ENCODE measurements around the gene SEMA5B.

Gene SEMA5B

DNA sequence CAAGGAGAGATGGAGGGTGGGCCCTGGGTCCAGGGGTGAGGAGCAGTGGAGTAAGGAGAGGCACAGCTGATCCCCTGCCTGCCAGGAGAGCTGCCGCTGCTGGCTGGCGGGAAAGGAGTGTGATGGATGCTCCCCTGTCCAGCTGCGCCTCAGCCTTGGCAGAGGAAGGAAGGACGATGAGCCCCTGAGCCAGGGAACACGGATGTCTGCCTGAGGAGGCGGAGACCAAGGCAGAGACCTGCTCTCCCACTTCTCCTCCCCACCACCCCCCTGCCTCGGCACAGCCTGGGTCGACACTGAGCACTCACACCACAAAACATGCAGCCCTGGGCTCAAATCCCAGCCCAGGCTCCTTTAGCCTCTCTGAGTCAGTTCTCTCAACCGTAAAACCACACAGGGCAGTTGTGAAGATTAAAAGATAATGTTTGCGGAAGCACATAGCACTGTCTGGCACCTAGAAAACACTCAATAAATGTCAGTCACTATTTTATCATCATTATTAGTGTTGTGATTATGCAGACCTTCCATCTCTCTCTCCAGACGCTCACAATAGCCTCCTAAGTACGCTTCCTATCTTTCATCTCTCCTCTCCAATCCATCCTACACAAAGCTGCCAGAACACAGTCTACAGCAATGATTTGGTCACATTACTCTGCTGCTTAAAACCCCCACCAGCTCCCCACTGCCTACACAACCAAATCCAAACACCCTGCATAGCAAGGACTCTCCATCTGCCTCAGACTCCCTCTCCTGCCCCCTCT, 52.2 kb downstream of the SEMA5B start:
- no peak for DNase-seq (ENCODE audit: low read depth in 2 of 2)

DNA sequence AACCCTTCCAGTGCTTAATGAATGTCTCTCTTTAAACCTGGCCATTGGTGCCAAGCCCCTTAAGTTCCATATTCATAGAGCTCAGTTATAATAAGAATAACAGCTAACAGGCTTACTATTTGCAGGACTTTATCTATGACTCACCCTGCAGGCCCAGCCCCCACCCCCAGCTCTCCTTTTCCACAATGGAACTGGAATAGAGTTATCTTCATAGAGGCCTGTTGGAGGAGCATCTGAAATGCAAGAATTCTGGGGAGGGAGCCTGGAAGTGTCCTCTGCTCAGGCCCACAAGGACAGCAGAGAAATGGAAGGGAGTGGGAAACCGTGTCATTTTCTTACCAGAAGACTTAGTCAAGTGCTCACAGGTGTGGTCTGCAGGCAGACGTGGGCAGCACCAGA, 52.8 kb downstream of the SEMA5B start:
- no peak for DNase-seq (ENCODE audit: low read depth in 2 of 2)

DNA sequence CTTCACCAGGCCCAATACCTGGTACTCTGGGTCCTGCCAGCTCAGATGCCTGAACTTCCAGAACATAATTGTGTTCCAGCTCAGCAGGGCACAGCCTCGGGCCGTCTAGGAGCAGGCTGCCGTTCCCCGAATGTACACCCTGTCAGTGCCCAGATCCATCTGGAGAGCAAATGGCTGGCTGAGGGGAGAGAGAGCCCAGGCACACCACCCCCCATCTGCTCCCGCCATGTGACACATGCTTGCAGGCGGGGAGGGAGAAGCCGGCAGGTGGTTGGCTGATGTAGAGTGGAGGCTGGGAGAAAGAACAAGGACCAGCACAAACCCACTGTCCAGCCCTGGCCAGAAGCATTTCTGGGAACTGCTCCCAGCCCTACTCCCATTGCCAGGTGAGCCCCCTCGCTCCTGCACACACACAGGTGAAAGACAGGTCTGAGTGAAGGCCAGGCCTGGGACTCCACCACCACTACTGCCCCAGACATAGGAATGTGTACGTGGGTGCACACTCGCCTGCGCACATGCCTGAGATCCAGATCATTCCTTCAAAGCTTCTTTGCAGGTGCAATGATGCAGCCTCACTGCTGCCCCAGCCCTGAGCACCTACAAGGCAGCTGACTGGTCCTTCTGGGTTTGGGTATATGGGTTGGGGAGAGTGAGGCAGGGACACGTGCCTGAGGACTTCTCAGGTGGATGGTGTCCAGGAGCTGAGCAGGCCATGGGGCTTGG, 53.5 kb downstream of the SEMA5B start:
- no peak for DNase-seq (ENCODE audit: low read depth in 2 of 2)

DNA sequence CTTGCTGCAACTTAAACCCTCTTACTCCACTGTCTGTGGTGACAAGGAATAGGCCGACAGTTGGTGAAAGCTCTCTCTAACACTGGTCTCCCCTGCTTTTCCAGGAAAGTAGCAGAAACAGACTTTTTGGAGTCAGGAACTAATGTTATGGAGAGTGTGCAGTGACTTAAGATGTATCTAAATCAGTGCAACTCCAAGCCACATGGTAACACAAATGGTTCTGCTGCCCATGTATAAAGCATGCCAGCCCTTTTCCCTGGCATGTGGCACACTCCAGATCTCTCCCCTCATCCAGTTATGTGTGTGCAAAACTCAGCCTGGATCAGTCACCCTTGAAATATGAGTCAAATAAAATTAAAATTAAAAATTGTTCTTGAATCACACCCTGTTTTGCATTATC, 55.4 kb downstream of the SEMA5B start:
- DNase-seq (ENCODE audit: low read depth in 2 of 2): no peak

DNA sequence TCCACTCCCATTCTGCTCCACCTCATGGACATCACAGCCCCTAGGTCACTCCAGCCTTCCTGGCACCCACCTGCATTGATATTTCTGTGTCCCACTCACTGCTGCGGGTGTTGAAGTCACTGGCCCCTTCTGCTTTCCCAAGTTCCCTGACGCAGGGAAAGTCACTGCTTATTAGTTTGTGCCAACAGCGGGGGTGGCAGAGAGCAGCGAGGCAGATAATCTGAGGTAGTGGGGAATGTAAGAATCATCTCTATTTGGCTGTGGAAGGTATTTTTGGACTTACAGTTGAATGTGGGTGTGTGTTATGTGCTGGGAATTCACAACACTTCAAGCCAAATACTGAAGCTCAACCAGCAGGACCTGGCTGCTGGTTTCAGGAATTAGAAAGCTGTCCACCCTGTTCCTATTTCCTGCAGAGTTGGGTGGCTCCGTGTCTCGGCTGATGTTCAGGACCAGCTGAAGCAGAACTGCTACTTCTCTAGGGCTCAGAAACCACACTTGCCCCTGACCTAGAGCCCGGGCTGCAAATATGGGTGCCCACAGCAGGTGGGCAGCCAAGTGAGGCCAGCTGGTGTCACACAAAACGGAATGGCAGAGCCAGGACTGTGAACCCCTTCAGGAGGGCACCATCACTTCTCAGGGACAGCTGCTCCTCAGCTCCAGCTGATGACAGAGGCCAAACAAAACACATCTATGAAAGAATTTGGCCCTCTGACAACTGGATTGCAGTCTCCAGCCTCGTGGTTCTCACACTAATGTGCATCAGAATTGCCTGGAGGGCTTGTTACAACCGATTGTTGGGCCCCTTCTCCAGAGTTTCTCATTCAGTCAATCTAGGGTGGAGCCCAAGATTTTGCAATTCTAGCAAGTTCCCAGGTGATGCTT, 57.7 kb downstream of the SEMA5B start:
- DNase-seq (ENCODE audit: low read depth in 2 of 2): no peak

DNA sequence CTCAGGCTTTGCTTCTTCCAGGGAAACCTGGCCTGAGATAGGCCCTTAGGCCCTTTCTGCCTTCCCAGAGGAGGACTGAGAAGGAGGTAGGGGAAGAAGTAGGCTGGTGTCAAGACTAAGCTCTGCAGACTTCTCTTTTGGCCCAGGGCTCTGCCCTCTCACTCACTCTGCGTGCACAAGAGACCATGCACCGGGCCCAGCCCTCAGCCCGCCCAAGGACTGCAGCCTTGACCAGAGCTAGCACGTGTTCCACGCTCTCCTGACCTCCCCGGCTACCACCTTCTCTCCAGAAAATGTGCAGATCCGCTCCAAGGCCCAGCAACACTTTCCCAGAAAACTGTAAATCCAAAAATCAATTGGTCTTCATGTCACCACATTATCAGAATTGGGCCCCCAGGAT, 59.8 kb downstream of the SEMA5B start:
- DNase-seq (ENCODE audit: low read depth in 2 of 2): no peak

DNA sequence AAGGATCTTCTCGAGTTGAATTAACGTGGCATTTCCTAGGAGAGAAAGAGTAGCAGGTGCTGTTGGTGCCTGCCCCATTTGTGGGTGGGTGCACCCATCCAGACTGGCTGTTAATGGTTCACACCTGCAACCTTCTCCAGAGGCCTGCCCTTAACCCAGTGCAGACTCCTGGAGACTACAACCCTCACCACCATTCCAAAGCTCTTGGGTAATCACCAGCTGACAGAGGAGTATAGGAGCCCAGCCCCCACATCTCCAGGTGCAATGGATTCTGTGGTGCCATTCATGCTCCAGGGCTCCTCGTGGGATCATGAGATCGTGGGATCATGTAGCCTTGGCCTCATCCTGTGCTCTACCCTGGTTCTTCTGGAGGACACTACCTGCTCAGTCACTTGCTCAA, 60.2 kb downstream of the SEMA5B start:
- DNase-seq (ENCODE audit: low read depth in 2 of 2): no peak

DNA sequence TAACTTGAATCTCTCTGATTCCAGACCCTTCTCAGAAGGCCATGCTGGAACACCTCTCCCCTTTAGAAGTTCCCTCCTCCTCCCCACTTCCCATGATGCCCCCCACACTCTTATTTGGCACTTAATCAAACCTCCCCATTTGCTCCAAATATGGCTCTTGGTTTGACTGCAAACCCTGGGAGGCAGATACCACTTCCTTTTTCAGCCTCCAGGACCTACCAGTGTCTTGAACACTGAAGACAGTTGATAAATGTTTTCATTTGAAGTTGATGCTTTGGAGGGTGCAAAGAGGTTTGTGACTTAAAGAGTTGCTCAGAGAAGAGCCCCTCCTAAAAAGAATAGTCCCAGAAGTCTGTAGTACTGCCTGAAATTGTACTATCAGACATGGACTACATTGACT, 61.5 kb downstream of the SEMA5B start:
- DNase-seq (ENCODE audit: low read depth in 2 of 2): no peak

DNA sequence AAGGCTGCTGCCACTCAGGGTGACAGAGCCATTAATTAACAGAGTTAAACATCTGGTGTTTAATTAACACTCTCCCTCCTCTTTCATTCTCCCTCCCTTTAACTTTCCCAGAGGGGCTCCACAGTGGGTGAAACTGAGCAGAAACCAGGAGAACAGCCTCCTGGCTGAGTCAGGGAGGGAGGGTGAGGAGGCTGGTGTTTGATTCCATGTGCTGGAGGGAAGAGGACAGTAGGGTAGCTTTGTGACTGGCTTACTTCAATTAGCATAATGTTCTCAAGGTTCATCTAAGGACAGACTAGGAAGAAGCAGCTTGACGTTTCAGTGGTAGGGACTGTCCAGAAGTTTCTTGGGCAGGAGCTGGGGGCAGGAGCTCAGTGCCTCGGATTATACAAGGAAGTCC, 62.8 kb downstream of the SEMA5B start:
- DNase-seq (ENCODE audit: low read depth in 2 of 2): no peak

DNA sequence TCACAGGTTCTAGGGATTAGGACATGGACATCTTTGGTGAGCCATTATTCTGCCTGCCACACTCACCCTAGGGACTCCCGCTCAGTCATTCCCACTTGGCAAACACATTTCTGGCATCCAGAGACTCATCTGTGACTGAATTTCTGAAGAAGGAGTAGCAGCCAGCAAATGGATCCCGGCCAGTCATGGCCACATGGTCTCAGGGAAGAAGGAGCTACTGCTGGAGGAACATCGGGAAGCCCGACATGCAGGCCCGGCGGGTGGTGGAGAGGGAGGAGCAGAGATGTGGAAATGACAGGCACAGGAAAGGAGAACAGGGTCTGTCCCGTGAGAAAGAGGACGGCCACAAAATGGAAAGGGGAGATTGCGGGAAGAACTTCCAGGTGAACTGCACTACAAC, 65.4 kb downstream of the SEMA5B start:
- no peak for DNase-seq (ENCODE audit: low read depth in 2 of 2)

DNA sequence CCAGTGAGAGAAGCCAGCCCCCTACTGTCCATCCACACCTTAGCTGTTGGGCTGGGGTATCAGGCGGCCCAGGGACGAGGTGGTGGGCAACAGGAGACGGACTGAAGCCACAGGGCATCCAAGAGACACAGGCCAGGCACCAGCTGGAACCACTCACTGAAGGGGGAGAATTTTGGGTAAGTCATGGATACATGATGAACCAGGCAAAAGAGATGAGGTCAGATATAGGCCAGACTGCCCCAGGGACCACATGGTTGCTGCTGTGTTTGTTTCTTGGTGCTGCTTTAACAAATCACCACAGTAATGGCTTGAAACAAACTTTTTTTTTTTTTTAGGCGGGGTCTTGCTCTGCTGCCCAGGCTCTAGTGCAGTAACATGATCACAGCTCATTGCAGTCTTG, 66.4 kb downstream of the SEMA5B start:
- DNase-seq (ENCODE audit: low read depth in 2 of 2): no peak

DNA sequence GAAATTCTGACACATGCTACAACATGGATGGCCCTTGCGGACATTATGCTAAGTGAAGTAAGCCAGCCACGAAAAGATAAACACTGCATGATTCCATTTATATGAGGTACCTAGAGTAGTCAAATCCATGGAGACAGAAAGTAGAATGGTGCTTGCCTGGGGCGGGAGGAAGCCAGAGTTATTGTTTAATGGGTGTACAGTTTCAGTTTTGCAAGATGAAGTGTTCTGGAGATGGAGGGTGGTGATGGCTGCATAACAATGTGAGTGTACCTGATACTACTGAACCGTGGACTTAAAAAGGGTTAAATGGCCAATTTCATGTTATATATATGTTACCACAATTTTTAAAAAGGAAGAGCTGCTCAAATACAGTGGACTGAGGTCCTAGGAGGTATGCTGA, 66.9 kb downstream of the SEMA5B start:
- no peak for DNase-seq (ENCODE audit: low read depth in 2 of 2)

DNA sequence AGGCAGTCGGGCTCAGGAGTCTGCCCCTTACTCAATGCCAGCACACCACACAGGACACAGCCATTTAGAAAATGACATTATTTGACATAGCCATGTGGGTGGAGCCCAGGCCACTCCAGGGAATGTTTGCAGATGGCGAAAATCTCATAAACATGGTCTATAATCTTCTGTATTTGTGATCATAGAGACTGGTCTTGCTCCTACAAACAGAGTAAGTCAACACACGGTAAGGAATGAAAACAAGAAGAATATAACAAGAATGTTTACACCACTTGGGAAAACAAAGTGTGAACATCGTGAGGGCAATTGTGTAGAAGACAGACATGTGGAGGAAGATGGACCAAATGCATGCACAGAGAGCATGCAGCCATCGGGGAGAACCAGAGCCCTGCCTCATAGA, 68.2 kb downstream of the SEMA5B start:
- no peak for DNase-seq (ENCODE audit: low read depth in 2 of 2)

DNA sequence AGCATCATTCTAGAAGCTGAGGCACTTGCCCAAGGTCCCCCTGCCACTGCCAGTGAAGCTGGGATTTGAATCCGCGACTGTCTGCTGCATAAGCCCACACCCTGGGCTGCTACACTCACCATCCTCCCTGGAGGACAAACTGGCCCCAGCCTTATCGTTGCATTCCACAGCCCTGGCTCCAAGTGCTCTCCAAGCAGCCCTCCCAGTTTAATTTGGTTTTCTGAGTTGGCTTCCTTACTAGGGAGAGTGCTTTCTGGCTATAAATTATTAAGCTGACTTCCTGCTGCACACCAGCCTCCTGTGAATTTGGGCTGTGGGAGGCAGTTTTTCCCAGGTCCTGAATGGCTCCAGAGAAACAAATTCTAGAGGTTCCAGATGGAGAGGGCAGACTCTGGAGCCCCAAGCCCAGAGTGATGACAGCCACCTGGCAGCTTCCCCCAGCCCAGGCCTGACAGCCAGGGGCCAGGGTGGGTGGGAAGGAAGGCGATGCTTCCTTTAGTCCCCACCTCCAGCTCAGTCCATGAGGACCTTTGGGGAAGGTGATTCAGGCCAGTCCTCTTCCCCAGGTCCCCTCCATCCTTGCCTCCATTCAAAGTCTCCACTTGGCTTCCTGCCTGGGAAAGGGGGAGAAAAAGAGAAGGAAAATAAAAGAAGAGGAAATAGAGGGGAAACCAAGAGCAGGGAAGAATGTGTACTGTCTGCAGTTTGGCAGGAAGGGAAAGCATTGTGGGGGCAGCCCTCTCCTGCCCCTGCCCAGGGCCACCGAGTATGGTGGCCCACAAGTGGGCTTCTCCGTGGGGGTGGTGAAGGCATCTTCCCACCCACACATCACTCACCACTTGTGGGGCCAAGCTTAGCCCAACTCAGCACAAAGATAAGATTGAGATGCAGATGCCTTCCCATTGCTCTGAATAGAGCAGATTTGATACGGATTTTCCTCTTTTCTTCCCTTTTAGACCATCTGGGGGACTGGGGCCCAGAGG, 69.6 kb downstream of the SEMA5B start:
- DNase-seq (ENCODE audit: low read depth in 2 of 2): no peak

DNA sequence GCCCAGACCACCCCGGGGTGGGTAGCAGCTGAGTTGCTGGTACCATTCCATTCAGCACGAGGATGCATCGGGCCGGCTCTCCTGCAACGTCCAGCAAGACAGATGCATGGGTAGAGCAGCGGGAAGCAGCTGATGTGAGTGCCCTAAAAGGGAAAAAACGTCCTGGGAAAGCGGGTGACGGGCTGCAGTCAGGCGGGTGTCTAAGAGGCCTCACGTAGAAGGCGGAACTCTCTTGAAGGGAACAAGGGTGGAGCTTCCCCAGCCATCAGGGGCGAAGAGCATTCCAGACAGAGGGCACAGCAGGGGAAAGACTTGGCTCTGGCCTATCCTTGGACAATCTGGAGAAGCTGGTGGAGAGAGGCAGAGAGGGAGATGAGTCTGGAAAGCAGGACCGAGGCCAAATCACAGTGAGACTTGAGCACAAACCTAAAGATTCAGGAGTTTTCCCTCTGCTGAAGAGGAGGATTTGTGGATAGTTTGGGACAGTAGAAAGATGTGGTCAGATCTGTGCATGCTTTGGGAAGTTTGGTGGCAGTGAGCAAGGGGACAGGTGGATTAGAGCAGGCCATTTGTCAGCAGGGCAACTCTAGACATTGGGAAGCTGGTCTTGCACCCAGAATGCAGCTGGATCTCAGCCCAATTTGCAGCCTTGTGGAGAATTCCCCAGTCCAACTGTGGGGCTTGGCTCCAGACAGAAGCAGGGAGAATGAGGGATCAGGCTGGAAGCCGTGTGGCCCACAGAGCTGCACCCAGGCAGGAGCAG, 70.7 kb downstream of the SEMA5B start:
- DNase-seq (ENCODE audit: low read depth in 2 of 2): no peak

DNA sequence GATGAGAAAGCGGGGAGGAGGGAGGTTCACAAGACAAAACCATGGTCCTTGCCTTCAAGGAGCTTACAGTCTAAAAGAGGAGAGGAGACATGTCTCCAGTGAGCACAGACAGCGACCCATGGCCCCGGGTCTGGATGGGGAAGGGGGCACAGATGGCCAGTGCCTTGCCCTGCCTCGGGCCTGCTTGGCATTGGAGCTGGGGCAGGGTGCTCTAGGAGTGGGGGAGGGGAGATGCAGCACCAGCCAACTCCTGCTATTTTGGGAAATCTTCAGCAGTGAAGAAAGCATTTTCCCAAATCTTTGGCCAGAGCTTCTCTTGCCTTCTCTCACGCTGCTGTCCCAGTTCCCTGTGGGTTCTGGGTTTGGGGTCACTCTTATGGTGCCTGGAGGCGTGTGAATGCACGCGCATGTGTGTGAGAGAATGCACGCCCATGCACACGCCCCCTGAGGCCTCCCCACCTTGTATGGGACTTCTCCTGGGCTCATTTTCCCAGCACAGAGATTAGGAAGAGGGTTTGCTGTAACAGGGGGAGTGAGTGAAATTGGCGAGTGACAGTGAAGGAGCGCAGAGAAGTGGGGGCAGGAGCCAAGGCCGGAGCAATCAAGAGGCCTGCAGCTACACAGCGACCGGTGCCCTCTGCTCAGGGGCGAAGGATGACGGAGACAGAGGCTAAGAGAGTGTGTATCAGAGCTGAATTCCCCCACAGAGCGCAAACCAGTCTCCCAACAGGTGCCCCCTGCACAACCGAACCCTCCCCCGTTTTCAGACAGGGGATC, 71.5 kb downstream of the SEMA5B start:
- DNase-seq (ENCODE audit: low read depth in 2 of 2): no peak

DNA sequence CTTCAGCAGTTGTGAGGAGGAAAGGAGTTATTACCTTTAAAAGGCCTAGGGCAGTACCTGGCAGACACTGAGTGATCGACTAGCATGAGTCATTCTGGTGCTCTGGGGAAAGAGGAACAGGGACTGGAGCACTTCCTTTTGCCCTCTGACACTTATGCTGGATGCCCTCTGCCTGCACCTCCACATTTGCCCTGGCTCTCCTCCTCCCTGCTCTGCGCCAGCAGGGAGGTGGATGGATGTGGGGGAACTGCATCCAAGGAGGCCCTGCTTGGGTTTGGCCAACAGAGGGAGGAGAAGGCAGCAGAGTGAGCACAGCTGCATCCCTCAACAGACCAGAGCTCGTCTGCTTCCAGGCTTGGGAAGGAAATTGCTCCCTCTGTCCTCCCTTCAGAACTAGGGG, 75.0 kb downstream of the SEMA5B start:
- no peak for DNase-seq (ENCODE audit: low read depth in 2 of 2)

DNA sequence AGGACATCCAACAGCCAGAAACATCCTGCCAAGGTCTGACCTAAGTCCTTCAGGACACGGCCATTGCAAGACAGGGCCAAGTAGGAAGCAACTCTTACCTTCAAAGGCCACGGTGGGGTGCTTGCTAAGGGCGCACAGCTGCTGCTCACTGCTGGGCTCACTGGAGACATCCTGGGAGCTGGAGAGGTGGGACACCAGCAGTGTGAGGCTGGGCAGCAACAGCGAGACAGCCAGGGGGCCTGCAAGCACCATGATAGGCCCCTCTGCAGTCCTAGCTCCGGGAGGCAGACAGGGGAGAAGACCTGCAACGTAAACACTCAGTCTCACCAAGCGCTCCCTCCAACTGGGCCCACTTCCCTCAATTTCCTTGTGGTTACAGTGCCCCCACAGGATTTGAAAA, 79.2 kb downstream of the SEMA5B start:
- DNase-seq (ENCODE audit: low read depth in 2 of 2): no peak

DNA sequence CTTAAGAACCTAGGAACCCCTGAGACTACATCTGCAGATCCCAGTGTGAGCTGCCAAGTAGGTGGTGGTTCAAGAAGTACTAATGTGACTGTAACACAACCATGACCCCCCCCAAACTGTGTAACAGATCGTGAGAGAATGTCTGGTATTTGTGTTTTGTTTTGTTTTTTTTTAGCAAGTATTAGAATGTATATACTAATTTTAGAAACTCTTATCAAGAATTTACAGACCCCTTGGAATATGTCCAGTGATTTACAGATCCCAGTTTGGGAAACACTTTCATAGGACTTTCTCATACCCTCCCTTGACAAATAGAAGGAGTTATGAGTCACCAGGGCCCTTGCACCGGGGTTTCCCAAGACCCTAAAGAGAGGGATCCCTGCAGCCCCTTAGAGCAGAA, 79.8 kb downstream of the SEMA5B start:
- no peak for DNase-seq (ENCODE audit: low read depth in 2 of 2)

DNA sequence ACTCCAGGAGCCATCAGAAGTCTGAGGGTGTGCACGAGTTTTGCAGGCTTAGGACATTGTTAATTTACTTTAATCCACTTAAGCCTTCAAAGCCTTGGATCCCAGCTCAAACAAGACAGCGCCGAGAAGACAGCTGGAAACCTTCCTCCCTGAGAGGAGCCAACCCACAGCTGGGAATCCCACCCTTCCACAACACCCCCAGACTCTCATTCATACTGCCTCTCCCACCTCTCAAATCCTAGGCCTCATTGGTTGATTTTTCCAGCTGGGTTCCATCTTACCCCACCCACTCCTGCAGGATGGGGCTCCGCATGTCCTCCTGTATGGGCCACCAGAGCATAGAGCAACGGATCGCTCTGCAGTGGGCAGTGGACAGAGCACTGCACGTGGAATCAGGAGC, 80.4 kb downstream of the SEMA5B start:
- no peak for DNase-seq (ENCODE audit: low read depth in 2 of 2)
